Skeletal muscle cell (primary cell): ENCODE results near the gene PPP2R2D.
"Not testable (repeated sequence)": the region's sequence is repeated elsewhere in the genome, so short reads cannot be mapped to it uniquely, and the experiment has no call there.

Source experiments
- DNase-seq: peaks from one replicate; pipeline ENCODE4 v3.0.0-alpha.2; 2010; ENCODE audit warnings: low read depth
- H3K4me3 ChIP-seq: 2 replicates; pipeline ENCODE4 v1.5.1; 2011; ENCODE audit warnings: low read depth, mild to moderate bottlenecking, control low read depth, low read length, moderate library complexity

The PPP2R2D gene

DNA sequence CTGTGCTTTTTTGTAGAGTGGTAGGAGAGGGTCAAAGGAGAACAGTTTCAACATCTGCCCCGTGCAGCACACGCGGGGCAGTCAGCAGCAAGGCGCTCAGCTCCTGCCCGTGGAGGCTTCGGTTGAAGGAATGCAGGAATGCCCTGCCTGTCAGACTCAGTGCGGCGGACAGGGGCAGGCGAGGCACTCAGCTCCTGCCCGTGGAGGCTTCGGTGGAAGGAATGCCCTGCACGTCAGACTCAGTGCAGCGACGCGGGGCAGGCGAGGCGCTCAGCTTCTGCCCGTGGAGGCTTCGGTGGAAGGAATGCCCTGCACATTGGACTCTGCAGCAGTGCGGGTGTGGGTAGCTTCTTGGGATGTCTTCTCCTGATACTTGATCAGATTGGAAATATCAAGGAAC, 37.0 kb downstream of the PPP2R2D start:
- DNase-seq, result no peak
- H3K4me3 ChIP-seq, result no peak overlapping the region

DNA sequence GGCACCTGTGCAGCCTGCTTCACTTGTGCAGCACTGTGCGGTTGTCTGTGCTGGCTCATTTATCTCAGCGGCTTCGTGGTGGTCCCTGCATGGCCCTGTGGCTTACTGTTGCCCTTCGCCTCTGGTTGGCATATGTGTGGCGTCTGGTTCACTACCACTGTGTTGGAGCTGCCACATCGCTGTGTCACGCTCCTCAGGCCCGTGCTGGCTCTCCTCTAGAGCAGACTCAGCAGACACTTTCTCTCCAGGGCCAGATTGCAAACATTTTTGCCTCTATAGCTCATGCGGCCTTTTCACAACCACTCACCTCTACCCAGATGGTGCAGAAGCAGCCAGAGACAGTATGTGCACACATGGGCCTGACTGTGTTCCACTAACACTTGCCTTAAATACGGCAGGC, 37.9 kb downstream of the PPP2R2D start:
- no peak overlapping the region for H3K4me3 ChIP-seq
- no peak for DNase-seq

DNA sequence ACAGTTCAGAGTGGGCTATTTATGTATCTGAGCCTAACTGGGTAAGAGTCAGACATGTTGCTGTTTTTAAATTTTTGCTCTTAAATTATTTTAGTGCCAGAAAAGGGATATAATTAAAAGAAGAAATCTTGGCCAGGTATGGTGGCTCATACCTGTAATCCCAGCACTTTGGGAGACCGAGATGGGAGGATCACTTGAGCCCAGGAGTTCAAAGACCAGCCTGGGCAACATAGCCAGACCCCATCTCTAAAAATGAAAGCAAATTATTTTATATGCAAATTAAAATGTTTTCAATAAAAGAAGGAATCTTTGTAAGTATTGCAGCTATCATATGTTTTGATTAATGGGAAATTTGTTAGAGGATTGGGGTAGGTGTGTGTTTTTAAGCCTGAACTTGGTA, 41.6 kb downstream of the PPP2R2D start:
- no peak for DNase-seq
- H3K4me3 ChIP-seq, result no peak overlapping the region

DNA sequence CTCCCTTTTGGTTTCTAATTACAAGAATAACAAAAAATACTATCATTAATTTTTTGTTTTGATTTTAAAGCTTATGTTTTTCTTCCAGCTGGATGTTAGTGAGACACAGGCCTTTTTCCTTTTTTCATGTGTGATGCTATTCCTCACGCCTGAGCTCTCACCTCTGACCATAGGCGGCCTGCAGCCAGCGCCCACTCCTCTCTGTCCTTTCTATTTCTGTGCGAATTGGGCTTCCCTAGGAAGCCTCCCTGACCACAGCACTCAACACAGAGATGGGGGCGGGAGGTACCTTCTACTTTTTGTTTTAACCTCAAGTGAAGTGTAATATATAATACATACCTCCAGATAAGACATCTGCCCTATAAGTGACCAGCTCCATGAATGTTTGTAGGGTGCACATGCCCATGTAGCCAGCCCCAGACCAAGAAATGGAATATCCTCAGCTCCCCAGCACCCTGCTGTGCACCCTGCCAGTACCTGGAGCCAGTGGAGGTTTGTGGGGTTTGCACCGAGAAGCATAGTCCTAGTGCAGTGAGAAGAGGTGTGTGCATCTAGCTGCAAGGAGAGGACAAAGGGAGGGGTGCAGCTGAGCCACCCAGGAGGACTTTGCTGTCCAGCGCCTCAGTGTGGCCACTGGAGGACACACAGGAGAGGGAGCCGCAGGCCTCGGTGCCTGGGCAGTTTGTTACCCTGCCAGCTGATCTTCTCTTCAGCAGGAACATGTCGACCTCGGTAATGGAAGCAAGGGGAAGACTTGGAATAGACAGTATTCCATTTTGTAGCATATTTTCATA, 42.4 kb downstream of the PPP2R2D start:
- no peak overlapping the region for H3K4me3 ChIP-seq
- DNase-seq, result no peak

DNA sequence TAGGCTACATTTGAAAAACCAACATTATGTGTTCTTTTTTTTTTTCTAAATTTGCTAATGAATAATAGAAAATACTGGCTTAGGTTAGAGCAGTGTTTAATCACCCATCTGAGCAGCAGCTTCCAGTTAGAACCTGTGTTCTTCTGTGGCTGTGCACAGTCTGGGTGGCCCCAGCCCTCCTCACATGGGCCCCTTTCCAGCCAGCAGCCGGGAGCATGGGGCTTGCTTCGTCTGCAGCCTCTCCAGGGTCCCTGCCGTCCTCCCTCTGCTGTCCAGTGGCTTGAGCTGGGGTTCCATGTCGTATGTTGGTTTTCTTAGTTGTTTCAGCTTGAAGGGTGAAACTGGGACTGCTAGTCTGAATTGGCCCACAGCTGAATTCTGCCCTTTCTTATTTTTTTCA, 43.6 kb downstream of the PPP2R2D start:
- no peak overlapping the region for H3K4me3 ChIP-seq
- DNase-seq, result no peak

DNA sequence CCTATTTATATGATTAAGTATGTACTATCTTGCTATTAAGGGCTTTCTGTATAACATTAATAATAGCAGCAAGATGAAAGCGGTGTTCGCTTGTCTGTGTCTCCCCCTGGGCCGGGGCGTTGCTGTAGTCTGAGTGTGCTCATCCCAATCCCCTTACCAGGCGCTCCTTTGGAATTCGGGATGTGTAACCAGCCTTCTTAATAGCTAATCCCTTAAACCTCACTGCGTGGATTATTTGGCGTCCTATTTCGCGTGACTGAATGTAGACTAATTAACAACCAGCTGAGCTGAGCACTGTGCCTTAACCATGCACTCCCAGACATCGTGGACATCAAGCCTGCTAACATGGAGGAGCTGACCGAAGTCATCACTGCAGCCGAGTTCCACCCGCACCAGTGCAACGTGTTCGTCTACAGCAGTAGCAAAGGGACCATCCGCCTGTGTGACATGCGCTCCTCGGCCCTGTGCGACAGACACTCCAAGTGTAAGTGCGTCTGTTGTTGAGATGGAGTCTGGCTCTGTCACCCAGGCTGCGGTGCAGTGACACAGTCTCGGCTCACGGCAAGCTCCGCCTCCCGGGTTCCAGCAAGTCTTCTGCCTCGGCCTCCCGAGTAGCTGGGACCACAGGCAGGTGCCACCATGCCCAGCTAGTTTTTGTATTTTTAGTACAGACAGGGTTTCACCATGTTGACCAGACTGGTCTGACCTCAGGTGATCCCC, 44.3 kb downstream of the PPP2R2D start:
- no peak overlapping the region for H3K4me3 ChIP-seq
- no peak for DNase-seq

DNA sequence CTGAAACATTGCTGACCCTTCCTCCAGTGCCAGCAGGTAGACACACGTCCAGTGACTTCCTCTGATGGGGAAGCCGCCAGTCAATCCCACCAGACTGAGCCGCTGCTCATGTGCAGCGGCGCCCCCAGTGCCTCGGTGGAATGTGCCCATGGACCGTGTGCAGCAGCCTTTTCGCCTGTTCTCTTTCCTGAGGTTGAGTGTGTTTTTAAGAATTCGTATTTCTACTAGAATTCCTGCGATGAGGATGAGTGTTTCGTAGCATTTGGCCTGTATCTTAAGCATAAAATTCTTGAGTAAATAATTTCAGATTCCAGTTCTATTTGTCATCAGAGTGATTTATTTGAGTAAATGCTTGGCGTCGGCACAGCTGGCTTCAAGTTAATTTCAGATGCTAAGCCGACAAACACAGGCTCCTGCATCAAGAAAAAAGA, 45.5 kb downstream of the PPP2R2D start:
- no peak overlapping the region for H3K4me3 ChIP-seq
- peak; percentile 45 for DNase-seq

DNA sequence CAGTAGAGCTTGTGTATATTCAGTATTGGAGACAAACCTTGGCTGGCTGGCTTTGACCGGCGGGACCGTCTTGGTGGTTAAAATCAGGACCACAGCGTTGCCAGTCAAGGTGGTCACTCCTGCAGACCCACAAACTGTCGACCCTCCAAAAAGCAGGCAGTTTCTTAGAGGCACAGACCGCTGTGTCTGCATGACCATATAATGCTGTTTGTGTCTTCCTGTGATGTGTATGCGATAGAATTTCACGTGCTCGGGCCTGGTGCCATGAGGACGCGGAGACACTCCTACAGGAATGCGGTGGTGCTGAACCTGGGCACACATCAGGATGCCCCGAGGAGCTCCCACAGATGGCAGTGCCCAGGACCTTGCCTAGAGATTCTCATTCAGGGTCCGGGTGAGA, 46.1 kb downstream of the PPP2R2D start:
- no peak for DNase-seq
- no peak overlapping the region for H3K4me3 ChIP-seq

DNA sequence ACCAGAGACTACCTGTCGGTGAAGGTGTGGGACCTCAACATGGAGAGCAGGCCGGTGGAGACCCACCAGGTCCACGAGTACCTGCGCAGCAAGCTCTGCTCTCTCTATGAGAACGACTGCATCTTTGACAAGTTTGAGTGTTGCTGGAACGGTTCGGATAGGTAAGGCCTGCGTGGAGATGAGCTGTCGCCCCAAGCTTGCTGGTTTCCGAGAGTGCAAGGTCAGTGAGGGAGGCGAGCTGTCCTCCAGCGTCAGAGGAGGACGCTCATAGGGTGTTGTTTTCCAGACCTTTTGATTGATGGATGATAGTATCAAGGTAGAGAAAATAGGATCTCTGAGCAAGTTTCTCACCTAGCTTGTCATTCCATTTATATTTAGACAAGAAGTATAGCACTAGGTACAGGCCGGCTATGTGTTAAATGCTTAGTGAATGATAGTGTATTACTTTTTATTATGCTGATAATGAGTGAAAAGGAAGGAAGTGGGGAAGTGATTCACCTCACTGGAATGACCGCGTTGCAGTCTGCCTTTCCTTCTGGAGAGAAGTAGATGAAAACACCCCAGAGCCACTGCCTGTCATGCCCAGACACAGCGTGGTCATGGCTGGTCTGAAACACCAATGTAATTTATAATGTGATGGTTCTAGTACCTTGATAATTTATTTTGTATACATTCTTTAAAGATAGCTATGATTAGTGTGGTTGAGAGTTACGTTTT, 47.0 kb downstream of the PPP2R2D start:
- H3K4me3 ChIP-seq, result no peak overlapping the region
- no peak for DNase-seq

DNA sequence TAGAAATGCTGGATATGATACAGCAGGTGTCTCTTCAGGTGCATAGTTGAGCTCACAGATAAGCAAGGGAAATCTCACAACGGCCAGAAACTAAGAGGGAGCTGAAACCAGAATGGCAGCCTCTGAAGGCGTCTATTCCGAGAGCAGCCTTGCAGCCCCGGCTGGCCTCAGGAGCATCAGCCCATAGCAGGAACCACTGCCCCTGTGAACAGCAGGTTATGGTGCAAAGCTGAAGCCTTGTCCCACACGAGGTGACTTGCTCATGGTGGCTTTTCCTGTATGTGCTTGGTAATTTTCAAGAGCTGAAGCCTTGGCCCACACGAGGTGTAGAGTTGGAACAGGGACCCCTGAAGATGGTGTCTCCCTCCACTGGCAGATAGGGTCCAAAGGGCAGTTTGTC, 47.7 kb downstream of the PPP2R2D start:
- no peak overlapping the region for H3K4me3 ChIP-seq
- no peak for DNase-seq

DNA sequence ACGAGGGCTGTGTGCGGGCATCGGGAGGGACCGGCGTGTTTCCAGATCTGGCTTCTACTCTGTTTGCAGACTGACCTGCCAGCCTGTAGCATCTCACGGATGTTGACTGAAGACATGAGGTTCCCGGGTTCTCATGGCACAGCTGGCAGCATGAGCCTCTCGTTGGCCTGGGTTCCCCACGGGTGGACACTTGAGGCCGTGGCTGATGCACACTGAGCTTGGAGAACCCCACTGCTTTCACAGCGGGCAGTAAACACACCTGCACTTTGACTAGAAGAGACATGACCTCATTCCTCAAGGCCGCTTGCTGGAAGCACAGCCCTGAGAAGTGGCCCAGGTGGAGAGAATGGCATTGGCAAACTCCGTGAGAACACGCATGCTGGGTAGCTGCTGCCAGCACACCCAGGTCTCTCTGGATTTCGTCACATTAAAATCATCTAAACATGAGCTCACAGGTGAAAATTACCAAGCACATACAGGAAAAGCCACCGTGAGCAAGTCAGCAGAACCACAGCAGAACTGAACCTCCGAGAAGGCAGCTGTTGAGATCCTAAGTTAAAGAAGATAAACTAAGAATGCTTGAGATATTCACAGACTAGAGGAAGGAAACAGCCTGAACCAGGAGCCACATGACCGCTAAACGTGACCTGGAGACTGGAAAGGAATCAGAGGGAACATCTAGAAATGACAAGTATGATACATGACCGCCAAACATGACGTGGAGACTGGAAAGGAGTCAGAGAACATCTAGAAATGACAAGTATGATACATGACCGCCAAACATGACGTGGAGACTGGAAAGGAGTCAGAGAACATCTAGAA, 48.4 kb downstream of the PPP2R2D start:
- H3K4me3 ChIP-seq, result no peak overlapping the region
- DNase-seq, result no peak

DNA sequence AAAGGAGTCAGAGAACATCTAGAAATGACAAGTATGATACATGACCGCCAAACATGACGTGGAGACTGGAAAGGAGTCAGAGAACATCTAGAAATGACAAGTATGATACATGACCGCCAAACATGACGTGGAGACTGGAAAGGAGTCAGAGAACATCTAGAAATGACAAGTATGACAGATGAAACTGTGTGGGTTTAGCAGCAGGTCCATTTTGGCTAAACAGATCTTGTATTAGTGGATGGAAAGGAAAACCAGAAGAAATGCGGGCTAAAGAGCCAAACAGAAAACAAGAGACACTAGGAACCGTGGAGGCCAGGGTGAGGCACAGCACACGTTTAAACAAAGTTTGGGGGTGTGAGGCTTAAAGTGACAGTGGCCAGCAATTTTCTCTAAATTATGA, 49.1 kb downstream of the PPP2R2D start:
- not testable (repeated sequence) for DNase-seq, H3K4me3 ChIP-seq

DNA sequence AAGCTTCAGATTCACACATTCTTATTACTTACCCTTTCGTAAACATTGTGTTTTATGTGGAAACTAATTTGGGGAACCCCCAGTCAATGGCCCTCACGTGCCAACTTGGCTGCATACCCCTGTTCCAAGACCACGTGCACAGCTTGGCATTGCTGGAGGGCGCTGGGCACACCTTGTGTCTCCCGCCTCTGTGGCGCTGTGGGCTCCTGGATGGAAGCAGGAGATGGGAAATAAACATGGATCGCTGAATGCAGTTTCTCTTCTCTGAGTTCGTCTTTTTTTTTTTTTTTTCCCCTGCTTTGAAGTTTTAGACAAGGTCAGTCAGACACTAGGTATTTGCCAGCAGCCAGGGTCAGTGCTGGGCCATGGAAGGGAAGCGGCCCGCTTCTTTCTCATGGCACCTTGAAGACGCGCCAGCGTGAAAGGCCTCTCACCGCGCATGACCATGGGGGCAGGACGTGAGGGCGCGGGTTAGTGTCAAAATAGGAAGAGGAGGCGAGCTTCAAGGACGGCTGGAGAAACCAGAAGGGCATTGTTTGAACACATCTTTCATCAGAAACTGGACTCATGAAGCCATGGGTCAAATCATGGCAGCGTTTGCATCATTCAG, 53.7 kb downstream of the PPP2R2D start:
- no peak overlapping the region for H3K4me3 ChIP-seq
- no peak for DNase-seq

DNA sequence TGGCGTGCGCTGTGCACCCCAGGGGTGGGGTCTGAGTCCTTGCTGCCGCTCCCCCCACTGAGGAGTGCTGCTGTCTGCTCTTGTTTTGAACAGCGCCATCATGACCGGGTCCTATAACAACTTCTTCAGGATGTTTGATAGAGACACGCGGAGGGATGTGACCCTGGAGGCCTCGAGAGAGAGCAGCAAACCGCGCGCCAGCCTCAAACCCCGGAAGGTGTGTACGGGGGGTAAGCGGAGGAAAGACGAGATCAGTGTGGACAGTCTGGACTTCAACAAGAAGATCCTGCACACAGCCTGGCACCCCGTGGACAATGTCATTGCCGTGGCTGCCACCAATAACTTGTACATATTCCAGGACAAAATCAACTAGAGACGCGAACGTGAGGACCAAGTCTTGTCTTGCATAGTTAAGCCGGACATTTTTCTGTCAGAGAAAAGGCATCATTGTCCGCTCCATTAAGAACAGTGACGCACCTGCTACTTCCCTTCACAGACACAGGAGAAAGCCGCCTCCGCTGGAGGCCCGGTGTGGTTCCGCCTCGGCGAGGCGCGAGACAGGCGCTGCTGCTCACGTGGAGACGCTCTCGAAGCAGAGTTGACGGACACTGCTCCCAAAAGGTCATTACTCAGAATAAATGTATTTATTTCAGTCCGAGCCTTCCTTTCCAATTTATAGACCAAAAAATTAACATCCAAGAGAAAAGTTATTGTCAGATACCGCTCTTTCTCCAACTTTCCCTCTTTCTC, 55.0 kb downstream of the PPP2R2D start:
- no peak overlapping the region for H3K4me3 ChIP-seq
- no peak for DNase-seq

DNA sequence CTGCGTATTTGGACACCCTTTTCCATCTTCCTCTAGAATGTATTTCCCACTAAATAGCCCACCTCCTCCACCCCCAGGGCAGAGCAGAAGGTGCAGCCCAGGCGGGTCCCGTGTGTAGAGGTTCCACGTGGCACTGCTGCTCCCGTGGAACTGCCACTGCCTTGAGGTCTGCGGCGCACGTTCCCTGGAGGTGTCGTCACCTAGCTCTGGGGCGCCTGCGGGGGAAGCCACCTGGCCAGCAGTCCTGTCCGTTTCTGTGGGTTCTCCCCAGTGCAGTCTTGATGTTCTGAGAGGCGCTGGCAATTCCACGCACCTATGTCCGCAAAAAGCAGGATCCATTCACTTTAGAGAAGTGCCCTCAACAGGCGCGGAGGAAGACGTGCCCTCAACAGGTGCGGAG, 59.0 kb downstream of the PPP2R2D start:
- DNase-seq, result no peak

DNA sequence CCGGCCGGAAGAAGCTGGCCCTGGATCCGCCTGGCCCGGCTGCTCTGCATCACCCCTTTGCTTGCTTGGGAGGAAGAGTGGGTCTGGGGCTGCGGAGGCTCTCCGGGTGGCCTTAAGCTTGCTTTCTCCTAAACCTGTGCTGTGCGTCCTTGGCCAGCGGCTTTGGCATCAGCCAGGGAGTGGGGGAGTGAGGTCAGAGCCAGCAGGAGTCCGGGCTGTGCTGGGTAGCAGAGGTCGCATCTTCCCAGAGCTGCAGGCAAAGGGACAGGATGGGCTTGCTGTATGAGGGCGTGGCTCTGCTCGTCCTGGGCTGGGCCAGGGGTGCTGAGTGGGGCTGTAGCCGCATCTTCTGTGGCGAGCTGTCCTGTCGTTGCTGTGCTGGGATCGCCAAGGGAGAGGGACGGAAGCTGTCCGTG, 59.8 kb downstream of the PPP2R2D start:
- no peak overlapping the region for H3K4me3 ChIP-seq
- no peak for DNase-seq

More for the DNA sequence above, 59.0 kb downstream of the PPP2R2D start:
- H3K4me3 ChIP-seq, result no peak overlapping the region

DNA sequence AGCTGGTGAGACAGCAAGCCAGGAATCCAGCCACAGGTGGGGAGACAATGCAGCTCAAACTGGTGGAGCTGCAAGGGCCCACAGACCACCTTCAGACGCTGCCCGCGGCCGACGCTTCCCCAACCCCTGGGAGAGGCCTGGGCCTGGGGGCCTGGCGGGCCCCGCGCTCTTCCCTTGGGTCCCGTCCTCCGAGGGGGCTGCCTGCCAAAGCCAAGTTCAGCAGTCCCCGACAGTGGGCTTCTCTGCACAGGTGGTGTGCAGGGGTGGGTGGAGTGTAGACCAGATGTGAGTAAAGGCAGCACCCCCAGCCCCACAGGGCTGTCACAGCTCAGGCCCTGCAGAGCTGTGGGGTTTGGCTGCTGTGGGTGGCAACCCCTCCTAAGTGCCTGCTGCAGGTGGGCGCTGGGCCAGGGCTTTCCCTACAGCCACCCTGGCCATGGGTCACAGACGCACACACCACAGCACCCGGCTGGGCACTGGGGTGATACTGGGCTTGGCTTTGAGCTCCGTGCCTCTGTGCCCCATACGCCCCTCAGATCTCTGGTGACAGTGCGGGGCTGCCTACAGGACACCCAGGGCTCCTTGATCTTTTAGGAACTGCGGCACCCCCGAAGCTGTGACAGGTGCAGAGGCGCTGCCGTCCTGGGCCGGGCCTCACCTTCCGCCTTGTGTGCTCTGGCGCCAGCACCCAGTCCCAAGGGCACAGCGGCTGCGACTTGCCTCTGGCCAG, 60.4 kb downstream of the PPP2R2D start:
- no peak overlapping the region for H3K4me3 ChIP-seq
- DNase-seq, result no peak
